SJCRH30 (cell line): Measurements from ENCODE around the gene SNX9. TPM values are rescaled to one million over a fixed set of nuclear protein-coding genes. Genes with fewer than 3 reads are reported as not detected.
"Not testable (repeated sequence)": the region's sequence is repeated elsewhere in the genome, so short reads cannot be mapped to it uniquely, and the experiment has no call there.

Experiments used
- DNase-seq, 2 experiments: peaks; one replicate each; pipeline ENCODE4 v3.0.0-alpha.2; 2015 to 2020
- H3K27ac ChIP-seq: fragments of 250-450 bp; sonication (Bioruptor Pico); 2 replicates; pipeline ENCODE4 v1.5.1; 2020; ENCODE audit warnings: mild to moderate bottlenecking, moderate library complexity
- H3K27me3 ChIP-seq: fragments of 250-450 bp; sonication (Bioruptor Pico); 2 replicates; pipeline ENCODE4 v1.5.1; 2020; ENCODE audit warnings: mild to moderate bottlenecking, moderate library complexity
- H3K36me3 ChIP-seq: fragments of 250-450 bp; sonication (Bioruptor Pico); 2 replicates; pipeline ENCODE4 v1.5.1; 2020; ENCODE audit warnings: mild to moderate bottlenecking, moderate library complexity
- H3K4me1 ChIP-seq: fragments of 250-450 bp; sonication (Bioruptor Pico); 2 replicates; pipeline ENCODE4 v1.5.1; 2020; ENCODE audit warnings: mild to moderate bottlenecking, moderate library complexity
- H3K4me3 ChIP-seq: fragments of 250-450 bp; sonication (Bioruptor Pico); 2 replicates; pipeline ENCODE4 v1.5.1; 2020; ENCODE audit warnings: mild to moderate bottlenecking, moderate library complexity
- H3K9me3 ChIP-seq: fragments of 250-450 bp; sonication (Bioruptor Pico); replicated peaks from 2 replicates; pipeline ENCODE4 v1.5.1; 2020; ENCODE audit warnings: mild to moderate bottlenecking, moderate library complexity
- total RNA-seq: library from RNA; depleted of rRNA; stranded (reverse); fragments of >200 nt; shearing (Covaris generic); gene quantifications from 2 replicates; pipeline ENCODE4 v1.2.3, GENCODE V29; 2014

The SNX9 gene
- total RNA-seq, 1 experiment from 2014 or later = 28.0 TPM

- no peaks in the 10 kb centered on the region; the same call in 1 of the 2 replicates for H3K9me3 ChIP-seq
- no peak for DNase-seq
- no peak overlapping the region for H3K4me3 ChIP-seq
Measured at GRCh38 chr6:157959451-157960227, 136.6 kb downstream of the SNX9 start.

DNA sequence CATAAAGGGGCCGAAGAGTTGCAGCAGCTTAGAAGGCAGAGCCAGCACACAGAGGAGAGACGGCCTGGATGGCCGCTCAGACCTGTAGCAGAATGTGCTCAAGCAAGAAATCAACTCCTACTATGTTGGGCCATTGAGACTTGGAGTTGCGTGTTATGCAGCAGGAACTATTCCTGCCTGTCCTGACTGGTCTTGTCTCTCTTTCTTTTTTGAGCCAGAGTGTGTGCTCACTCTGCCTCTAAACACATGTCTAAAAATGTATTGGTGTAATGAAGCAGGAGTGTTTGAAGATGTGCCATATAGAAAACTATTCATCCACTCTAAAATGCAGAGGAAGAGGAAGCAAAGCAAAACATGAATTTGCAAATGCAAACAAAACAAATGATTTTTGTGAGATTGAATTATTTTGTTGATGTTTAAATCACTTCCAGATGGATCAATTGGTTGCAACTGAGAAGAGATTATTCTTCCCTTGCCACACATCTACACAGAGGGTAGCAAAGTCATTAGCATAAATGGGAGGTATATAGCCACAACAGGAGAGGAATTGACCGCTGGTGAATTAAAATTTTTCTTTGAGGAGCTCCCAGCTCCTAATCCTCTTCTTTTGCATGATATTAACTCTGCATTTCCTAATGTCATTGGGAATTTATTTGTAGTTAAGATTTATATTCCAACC is 138.2 kb downstream of the SNX9 start:
- Histone ChIP-seq H3K27me3 (no peaks in the 10 kb centered on the region), H3K4me3 (no peak overlapping the region), H3K36me3 (no peaks in the 10 kb centered on the region), H3K9me3 (no peaks in the 10 kb centered on the region; the same call in 1 of the 2 replicates), H3K27ac (no peak overlapping the region), H3K4me1 (peaks cover 12% of the 10 kb centered on the region)
- no peak for DNase-seq

More at GRCh38 chr6:157959451-157960227, 136.6 kb downstream of the SNX9 start:
- H3K27ac ChIP-seq = no peak overlapping the region
- no peaks in the 10 kb centered on the region for H3K36me3 ChIP-seq
- H3K27me3 ChIP-seq = no peaks in the 10 kb centered on the region
- peaks cover 12% of the 10 kb centered on the region for H3K4me1 ChIP-seq

DNA sequence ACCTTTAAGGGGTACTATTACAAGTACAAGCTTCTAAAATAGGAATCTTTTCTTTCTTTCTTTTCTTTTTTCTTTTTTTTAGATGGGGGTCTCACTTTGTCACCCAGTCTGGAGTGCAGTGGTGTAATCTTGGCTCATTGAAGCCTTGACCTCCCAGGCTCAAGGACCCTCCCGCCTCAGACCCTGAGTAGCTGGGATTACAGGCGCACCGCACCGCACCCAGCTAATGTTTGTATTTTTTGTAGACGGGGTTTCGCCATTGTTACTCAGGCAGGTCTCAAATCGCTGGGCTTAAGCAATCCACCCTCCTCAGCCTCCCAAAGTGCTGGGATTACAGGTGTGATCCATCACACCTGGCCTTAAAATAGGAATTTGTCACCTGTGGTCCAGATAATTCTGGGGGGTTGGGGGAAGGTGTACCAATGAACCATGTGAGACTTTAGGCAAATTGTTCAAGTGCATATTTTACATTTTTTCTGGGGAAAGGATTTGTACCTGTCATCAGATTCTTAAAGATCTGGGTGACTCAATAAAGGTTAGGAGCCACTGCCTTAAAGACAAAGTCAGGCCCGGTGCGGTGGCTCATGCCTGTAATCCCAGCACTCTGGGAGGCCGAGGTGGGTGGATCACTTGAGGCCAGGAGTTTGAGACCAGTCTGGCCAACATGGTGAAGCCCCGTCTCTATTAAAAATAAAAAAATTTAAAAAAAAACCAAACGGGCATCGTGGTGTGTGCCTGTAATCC is 139.0 kb downstream of the SNX9 start:
- Histone ChIP-seq H3K4me1 (peaks cover 12% of the 10 kb centered on the region), H3K36me3 (no peaks in the 10 kb centered on the region), H3K4me3 (no peak overlapping the region), H3K27ac (no peak overlapping the region), H3K27me3 (no peaks in the 10 kb centered on the region), H3K9me3 (no peaks in the 10 kb centered on the region; the same call in 1 of the 2 replicates)
- DNase-seq = no peak

GRCh38 chr6:157962601-157963302 is 139.7 kb downstream of the SNX9 start:
- Histone ChIP-seq H3K9me3 (no peaks in the 10 kb centered on the region; the same call in 1 of the 2 replicates), H3K36me3 (no peaks in the 10 kb centered on the region), H3K27ac (peak overlapping the region; percentile 56), H3K4me3 (no peak overlapping the region), H3K4me1 (peaks cover 12% of the 10 kb centered on the region), H3K27me3 (no peaks in the 10 kb centered on the region)
- DNase-seq = no peak

DNA sequence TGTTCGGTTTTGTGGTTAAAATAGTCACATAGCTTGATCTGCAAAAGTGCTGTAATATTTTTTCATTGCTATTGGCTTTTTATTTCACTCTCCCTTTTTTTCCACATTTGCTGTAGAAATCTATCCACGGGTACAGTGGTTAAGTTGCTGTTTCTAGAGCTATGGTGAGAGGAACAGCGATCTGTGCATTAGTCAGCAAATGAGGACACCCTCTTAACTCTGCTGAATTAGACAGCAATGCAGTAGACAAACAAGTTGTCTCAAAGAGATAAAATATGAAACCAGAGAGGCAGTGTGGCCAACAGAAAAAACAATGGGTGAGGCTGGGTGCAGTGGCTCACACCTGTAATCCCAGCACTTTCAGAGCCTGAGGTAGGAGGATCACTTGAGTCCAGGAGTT is 141.1 kb downstream of the SNX9 start:
- H3K9me3 ChIP-seq = no peaks in the 10 kb centered on the region
- H3K27me3 ChIP-seq = no peaks in the 10 kb centered on the region
- DNase-seq = no peak
- peaks cover 17% of the 10 kb centered on the region for H3K4me1 ChIP-seq
- H3K36me3 ChIP-seq = no peaks in the 10 kb centered on the region
- no peak overlapping the region for H3K27ac ChIP-seq
- no peak overlapping the region for H3K4me3 ChIP-seq

- Histone ChIP-seq H3K4me1 (peaks cover 20% of the 10 kb centered on the region), H3K36me3 (no peaks in the 10 kb centered on the region), H3K9me3 (no peaks in the 10 kb centered on the region), H3K27me3 (no peaks in the 10 kb centered on the region), H3K27ac (no peak overlapping the region), H3K4me3 (no peak overlapping the region)
- DNase-seq = no peak
Measured at GRCh38 chr6:157965387-157965786, 142.3 kb downstream of the SNX9 start.

DNA sequence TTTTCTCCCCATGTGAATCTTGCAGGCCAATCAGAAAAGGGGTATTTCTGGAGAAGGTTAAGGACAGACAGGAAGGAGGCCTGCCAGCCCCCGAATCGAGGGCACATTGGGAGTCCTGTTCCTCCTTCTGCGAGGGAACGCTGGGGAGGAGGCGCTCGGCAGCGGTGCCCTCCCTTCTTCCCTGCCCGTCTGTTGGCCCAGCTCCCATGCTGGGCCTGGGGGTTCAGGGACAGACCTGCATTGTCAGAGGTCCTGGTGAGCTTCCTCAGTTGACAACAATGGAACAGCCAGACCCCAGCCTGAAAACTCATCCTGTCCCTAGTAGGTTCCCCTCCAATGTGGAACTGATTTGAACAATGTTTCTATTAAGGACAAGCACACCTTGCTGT is 143.5 kb downstream of the SNX9 start:
- no peak overlapping the region for H3K27ac ChIP-seq
- DNase-seq = no peak
- no peaks in the 10 kb centered on the region for H3K36me3 ChIP-seq
- no peaks in the 10 kb centered on the region for H3K27me3 ChIP-seq
- no peaks in the 10 kb centered on the region for H3K9me3 ChIP-seq
- H3K4me1 ChIP-seq = peaks cover 20% of the 10 kb centered on the region
- H3K4me3 ChIP-seq = no peak overlapping the region

GRCh38 chr6:157967020-157967419 is 144.0 kb downstream of the SNX9 start:
- Histone ChIP-seq H3K36me3 (no peaks in the 10 kb centered on the region), H3K9me3 (no peaks in the 10 kb centered on the region), H3K4me3 (no peak overlapping the region), H3K27ac (no peak overlapping the region), H3K4me1 (peaks cover 20% of the 10 kb centered on the region), H3K27me3 (no peaks in the 10 kb centered on the region)
- DNase-seq = no peak

DNA sequence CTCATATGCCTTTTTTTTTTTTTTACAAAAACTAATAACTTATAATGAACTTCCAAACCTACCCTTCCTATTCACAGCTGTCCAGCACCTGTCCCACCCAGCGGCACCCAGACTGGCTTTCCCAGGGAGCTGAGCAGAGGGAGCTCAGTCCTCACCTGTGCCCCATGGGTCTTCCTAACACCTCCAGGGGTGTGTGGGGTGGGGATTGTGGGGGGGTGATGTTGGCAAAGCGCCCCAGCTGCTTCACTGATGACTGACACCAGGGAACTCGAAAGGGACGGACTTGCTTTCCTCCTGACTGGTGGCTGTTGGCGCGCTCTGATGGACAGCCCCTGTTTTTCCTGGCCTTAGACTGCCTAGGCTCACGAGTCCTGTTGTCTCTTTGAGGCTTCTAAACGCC is 144.4 kb downstream of the SNX9 start:
- no peak for DNase-seq
- Histone ChIP-seq H3K36me3 (no peaks in the 10 kb centered on the region), H3K9me3 (no peaks in the 10 kb centered on the region), H3K27me3 (no peaks in the 10 kb centered on the region), H3K4me1 (peaks cover 20% of the 10 kb centered on the region), H3K27ac (no peak overlapping the region), H3K4me3 (no peak overlapping the region)

DNA sequence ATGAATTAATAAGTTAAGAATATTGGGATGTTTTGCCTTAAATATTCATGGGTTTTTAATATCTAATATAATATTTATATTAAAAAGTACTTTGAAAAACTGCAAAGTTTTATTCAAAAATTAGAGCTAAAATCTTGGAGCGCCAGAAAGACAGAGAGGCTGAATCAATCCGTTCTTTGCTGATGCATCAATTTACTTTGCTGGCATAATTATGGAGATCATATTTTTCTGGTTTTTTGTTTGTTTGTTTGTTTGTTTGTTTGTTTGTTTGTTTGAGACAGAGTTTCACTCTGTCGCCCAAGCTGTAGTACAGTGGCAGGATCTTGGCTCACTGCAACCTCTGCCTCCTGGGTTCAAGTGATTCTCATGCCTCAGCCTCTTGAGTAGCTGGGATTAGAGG is 149.1 kb downstream of the SNX9 start:
- H3K4me3 ChIP-seq, H3K27ac ChIP-seq, H3K4me1 ChIP-seq, H3K9me3 ChIP-seq, DNase-seq, H3K36me3 ChIP-seq, H3K27me3 ChIP-seq: not testable (repeated sequence)

- Histone ChIP-seq H3K36me3 (no peaks in the 10 kb centered on the region), H3K27ac (no peak overlapping the region), H3K4me1 (no peaks in the 10 kb centered on the region), H3K27me3 (no peaks in the 10 kb centered on the region), H3K9me3 (no peaks in the 10 kb centered on the region), H3K4me3 (no peak overlapping the region)
- peak; percentile 42 to 54 for DNase-seq
Measured at GRCh38 chr6:157974341-157974894, 151.4 kb downstream of the SNX9 start.

- Histone ChIP-seq H3K27me3 (no peaks in the 10 kb centered on the region), H3K36me3 (no peaks in the 10 kb centered on the region), H3K4me3 (no peak overlapping the region), H3K9me3 (no peaks in the 10 kb centered on the region), H3K27ac (no peak overlapping the region), H3K4me1 (no peaks in the 10 kb centered on the region)
- no peak for DNase-seq
Measured at GRCh38 chr6:157974967-157975366, 151.9 kb downstream of the SNX9 start.

DNA sequence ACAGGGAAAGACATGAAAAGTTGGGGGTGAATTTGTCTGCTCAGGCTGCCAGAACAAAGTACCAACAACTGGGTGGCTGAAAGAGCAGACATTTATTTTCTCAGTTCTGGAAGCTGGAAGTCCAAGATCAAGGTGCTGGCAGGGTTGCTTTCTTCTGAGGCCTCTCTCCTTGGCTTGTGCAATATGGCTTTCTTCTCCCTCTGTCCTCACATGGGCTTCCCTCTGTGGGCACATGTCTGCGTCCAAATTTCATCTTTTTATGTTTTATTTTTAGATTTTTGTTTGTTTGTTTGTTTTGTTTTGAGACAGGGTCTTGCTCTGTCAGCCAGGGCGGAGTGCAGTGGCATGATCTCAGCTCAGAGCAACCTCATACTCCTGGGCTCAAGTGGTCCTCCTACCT is 152.4 kb downstream of the SNX9 start:
- H3K4me3 ChIP-seq = no peak overlapping the region
- H3K4me1 ChIP-seq = no peaks in the 10 kb centered on the region
- H3K27me3 ChIP-seq = no peaks in the 10 kb centered on the region
- no peak for DNase-seq
- no peaks in the 10 kb centered on the region for H3K9me3 ChIP-seq
- no peaks in the 10 kb centered on the region for H3K36me3 ChIP-seq
- no peak overlapping the region for H3K27ac ChIP-seq

DNA sequence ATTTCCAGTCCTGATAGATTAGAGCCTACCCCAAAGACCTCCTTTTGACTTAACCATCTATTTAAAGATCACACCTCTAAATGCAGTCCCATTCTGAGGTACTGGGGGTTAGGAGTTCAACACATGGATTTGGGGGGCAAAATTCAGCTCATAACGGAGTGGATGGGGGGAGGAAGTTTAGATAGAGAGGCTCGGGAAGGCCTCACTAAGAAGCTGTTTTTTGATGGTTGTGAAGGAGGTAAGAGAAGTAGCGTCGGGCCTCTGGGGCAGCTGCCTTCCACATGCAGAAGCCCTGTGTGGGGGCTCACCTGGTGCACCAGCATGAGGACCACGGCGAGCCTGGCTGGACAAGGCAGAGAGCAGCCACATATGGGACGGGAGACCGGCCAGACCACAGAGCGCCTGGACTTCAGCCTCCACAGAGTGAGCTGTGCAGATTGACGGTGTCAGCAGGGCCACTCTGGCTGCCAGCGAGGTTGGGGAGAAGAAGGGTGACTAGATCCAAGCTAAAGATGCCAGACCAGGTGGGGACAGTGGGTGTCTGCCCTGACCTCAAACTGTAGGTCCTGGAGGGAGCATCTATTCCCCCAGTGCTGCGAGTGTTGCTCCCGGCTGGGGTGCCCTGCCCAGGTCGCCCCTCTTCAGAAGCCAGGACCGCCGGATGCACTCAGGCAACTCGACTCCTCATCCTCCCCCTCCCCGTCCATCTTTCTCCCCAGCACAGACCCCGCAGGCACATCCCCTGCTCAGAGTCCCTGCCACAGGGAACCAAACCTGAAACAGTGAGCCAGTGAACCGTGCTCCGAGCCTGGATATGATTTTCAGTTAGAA is 153.5 kb downstream of the SNX9 start:
- H3K4me1 ChIP-seq = no peaks in the 10 kb centered on the region; the same call in 1 of the 2 replicates
- DNase-seq = no peak
- H3K36me3 ChIP-seq = no peaks in the 10 kb centered on the region
- no peaks in the 10 kb centered on the region for H3K9me3 ChIP-seq
- no peak overlapping the region for H3K4me3 ChIP-seq
- no peak overlapping the region for H3K27ac ChIP-seq
- no peaks in the 10 kb centered on the region for H3K27me3 ChIP-seq
